NCI-H446 treated with DMSO at 0.1 percent for 48 hours (cell line): ENCODE results near the gene RNFT2.
A peak's percentile ranks its signal among the peaks of the same experiment; 100 is the strongest.

Experiments
- DNase-seq: peaks from one replicate; lab custom pipeline; 2025; lab: John Stamatoyannopoulos, UW

Gene RNFT2

DNA sequence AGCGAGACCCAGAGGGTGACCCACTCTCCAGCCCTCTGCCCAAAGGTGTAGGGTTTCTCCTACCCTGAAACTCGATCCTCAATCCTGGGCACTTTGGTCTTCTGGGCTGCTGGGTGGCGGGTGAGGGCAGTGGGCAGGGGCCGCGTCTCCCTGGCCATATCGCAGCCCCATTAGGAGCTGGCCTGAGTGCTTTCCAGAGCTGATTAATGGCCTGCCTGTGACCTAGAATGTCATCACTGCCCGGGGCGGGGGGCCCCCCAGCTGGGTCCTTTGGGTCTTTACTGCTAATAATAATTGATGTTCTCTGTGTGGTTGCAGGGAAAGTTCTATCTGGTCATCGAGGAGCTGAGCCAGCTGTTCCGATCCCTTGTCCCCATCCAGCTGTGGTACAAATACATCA is 95.4 kb downstream of the RNFT2 start:
- no peak for DNase-seq

- DNase-seq = no peak
Measured at GRCh38 chr12:116835484-116835883, 97.4 kb downstream of the RNFT2 start.

DNA sequence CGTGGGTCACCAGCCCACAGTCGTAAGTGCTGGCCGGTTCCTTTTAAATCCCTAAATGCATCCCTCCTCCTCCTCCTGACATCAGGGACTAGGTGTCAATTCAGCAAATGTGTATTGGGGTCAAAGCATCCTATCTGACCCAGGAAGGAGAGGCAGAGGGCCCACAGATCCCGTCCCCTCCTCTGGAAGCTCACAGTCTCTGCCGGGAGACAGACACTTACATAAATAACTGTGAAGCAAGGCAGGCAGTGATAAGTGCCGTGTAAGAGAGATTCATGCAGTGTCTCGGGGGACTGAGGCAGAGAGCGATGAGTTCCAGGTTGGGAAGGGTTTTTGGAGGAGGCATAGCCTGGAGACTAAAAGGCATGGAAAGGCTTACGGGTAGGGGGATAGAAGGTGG is 99.0 kb downstream of the RNFT2 start:
- no peak for DNase-seq

- no peak for DNase-seq
Measured at GRCh38 chr12:116838365-116838764, 100.2 kb downstream of the RNFT2 start.

GRCh38 chr12:116839287-116839830 is 101.2 kb downstream of the RNFT2 start:
- DNase-seq = no peak

GRCh38 chr12:116843085-116843484 is 105.0 kb downstream of the RNFT2 start:
- DNase-seq = no peak

- DNase-seq = no peak
Measured at GRCh38 chr12:116849216-116849615, 111.1 kb downstream of the RNFT2 start.

- no peak for DNase-seq
Measured at GRCh38 chr12:116852303-116852702, 114.2 kb downstream of the RNFT2 start.

- no peak for DNase-seq
Measured at GRCh38 chr12:116853507-116853906, 115.4 kb downstream of the RNFT2 start.

DNA sequence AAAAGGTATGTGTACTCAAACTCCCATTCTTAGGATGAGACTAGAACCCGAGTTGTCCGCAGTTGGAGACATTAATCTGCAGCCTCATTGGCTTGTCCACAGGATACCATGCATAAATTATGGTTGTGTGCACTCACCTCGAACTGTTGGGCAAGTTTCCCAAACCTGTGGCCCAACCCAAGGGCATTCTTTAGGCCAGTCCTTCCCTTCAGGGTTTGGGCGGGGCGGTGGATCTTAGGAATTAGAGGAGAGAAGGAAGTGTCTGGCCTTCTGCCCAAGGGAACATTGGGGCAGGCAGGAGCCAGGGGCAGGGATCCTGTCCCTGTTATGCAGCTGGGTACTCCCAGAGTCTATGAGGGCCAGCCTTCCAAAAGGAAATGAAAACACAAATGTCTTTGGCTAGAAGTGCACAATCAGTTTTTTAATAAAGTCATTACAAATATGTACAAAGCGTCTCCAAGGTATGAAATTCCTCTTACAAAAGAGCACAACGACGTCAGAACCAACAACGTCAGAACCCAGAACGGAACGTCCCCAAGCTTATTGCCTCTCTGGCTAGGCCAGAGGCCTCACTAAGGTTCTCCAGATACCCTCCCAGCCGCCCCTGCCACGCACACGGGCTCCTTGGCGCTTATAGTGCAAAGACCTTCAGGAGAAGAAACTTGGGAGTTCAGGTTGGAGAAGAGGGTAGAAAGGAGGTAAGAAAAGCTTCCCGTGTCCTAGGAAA is 117.8 kb downstream of the RNFT2 start:
- no peak for DNase-seq

DNA sequence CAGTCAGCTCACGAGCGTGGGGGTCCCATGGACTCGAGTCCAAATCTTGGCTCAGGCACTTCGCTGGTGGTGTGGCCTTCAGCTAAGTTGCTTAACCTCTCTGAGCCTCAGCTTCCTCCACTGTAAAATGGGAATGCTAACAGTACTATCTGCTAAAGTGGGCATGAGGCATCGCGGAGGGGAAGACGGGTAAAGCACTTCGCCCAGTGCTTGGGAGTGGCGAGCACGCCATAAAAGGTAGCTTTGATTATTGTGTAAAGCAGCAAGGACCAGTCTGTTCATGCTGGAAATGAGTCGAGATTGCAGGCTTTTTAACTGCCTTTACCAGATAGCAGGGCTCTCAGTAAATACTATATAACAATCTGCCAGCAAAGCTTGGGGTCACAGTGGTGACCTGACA is 118.6 kb downstream of the RNFT2 start:
- no peak for DNase-seq

DNA sequence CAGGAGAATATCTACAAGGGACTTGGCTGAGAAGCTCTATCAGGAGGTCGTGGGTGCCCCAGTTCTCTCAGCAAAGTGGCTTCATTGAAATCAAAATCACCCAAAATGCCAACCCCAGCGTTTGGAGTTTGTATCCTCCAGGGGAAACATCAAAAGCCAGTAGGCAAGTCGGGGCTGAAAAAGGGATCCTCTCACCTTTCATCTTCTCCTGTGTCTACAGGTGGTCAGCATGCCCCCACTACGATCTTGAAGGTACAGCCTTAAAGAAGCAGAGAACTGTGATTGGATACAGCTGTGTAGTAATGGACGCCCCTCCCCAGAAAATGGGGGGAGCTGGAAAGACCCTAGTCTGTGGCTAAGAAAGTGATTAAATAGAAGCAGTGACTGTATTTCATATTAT is 121.0 kb downstream of the RNFT2 start:
- DNase-seq = no peak

DNA sequence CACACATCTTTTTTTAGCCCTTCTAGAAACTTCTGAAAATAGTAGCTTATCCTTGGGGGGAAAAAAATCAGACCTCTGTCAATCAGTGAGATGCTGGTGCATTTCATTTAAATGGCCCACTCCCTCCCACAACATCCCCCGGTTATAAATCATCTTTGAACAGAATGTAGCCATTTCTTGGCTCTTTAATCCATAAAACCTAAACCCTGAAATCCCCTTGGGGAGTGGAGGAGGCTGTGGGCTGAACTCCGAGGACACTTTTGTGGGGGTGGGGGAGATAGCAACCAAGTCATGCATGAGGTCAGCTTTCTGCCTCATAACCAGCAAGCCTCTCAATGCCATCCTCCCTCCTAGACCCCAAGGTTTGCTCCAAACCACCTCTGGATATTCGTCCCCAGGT is 122.1 kb downstream of the RNFT2 start:
- DNase-seq = no peak

DNA sequence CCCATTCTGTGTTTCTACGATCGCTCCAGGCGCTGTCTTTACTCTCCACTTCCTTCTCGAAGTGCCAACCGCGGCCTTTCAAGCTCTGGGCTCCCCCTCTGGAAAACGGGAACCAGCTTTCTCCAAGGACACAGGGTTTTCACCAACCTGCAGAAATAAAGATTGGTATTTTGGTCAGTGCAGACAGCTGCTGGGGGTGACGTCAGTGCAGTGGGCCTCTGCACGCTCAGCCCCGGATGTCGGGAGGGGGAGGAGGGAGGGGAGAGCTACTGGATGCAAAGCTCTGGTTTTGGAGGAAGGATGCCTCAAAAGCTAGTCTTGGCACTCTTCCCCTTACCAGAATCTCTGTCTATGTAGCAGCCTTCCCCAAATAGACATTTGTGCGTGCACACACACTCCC is 123.2 kb downstream of the RNFT2 start:
- no peak for DNase-seq

- no peak for DNase-seq
Measured at GRCh38 chr12:116862167-116862566, 124.1 kb downstream of the RNFT2 start.

- no peak for DNase-seq
Measured at GRCh38 chr12:116863275-116863767, 125.2 kb downstream of the RNFT2 start.

DNA sequence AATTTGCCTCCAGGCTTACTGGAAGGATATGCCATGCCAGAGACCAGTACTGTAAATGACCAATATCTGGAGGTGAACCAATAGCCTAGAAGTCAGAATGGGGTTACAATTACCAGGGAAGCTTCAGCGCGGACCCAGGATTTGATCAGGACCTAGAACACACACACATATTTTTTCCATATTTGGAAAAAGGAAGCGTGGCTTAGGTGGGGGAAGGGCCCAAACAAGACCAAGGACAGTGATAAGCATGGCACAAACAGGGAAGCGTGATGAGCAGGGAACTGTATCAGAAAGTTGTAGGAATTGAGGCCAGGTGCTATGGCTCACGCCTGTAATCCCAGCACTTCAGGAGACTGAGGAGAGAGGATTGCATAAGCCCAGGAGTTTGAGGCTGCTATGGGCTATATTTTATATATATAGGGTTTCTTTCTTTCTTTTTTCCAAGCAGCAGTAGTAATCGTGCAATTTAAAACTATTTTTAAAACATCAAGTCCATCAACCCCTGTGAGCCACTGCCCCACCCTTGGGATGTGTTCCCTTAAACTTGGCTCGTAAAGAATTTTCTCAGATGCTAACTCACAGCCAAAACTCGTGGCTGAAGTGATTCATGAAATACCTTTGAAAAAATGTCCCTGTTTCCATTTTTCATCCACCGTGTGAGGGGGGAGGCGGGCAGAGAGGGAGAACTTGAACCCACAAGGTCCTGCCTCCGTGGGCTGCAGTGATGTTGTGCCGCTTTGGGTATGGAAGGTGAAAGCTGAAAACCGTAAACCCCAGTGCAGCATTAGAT is 126.5 kb downstream of the RNFT2 start:
- DNase-seq = no peak

GRCh38 chr12:116867523-116867922 is 129.4 kb downstream of the RNFT2 start:
- no peak for DNase-seq

DNA sequence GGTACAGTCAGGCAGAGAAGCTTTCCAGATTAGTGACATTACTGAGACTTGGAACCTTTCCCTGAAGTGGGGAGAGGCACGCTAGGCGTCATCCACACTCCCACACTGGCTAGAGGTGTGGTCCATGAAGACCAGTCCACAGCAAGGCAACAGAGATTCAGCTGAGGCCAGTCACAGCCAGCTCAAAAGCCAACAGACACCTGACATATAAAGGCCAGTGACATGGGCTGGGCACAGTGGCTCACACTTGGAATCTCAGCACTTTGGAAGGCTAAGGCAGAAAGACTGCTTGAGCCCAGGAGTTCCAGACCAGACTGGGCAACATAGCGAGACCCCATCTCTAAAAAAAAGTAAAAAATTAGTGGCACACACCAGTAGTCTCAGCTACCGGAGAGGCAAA is 132.2 kb downstream of the RNFT2 start:
- no peak for DNase-seq

DNA sequence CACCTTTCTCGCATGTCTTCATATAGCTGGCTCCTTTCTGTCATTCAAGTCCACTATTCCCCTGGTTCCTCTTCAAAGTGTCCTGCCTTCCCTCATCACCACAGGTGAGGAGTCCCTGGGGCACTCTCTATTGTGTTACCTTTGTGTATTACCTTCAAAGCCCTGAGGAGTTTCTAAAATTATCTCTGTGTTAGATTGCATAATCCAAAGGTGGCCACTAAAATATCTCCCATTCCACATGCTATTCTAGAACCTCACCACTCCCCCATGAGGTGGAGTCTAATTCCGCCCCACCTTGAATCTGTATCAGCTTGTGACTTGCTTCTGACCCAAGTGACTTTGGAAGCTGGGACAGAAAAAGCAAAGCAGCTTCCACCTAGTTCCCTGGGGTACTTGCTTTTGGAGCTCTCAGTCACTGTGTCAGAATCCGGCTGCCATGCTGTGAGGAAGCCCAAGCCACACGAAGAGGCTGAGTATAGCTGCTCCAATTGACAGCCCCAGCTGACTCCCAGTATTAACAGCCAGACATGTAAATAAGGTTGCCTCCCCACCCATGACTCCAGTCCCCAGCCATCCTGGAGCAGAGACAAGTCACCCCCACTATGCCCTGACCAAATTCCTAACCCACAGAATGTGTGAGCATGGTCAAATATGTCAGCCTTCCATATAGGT is 136.3 kb downstream of the RNFT2 start:
- DNase-seq = no peak

DNA sequence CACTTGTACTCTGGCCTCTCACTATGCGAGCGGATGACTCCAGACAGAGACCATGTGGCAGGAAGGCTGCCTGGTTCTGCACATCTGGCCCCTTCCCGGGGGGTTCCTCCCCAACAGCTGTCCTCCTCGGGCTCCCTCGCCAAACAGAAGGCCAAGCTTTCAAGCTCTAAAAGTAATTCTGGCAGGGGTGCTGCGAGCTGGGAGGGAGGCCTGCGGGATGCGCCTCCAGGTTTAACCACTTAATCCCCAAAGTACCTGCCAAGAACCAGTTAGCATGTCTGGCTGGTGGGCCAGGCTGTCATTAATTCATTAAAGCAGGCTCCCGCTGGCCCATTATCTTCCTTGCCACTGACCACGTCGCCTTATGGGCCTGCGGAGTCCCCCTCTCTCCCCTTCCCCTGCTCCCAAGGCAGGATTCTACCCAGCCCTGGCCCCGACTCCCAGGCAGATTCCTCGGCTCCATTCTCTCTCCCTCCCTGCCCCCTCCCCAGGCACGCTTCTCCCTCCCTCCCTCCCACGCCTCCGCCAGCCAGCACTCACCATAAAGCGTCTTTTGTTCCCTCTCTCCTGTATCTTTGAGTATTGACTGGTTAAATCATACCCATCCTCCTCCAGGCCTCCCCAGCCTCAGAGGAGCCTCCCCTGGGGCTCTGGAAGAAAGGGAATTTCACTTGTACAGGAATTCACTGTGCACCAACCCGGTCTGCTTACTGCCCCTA is 138.2 kb downstream of the RNFT2 start:
- peak; percentile 83 for DNase-seq
